ENCODE measurements around the gene NR3C2.

Gene NR3C2

GRCh38 chr4:148161601-148162000 is 280.6 kb downstream of the NR3C2 start:
- H3K4me3 ChIP-seq (replicated peaks in 1 of 2; ENCODE audit: low read depth in 2 of 2, low read length in 2 of 2): no peak overlapping the region
- TF ChIP-seq CTCF (IDR thresholded peaks at IDR 0.05; ENCODE audit: low read depth, low read length): no peak
- no peak for DNase-seq (ENCODE audit: low read depth in 2 of 2)

GRCh38 chr4:148159793-148160192 is 282.4 kb downstream of the NR3C2 start:
- TF ChIP-seq CTCF (IDR thresholded peaks at IDR 0.05; ENCODE audit: low read depth, low read length): no peak
- no peak for DNase-seq (ENCODE audit: low read depth in 2 of 2)
- no peak overlapping the region for H3K4me3 ChIP-seq (replicated peaks in 1 of 2; ENCODE audit: low read depth in 2 of 2, low read length in 2 of 2)

- no peak for DNase-seq (ENCODE audit: low read depth in 2 of 2)
- H3K4me3 ChIP-seq (replicated peaks in 1 of 2; ENCODE audit: low read depth in 2 of 2, low read length in 2 of 2): no peak overlapping the region
- TF ChIP-seq CTCF (IDR thresholded peaks at IDR 0.05; ENCODE audit: low read depth, low read length): no peak
These were observed 287.4 kb downstream of the NR3C2 start for GRCh38 chr4:148154769-148155168.

GRCh38 chr4:148152868-148153625 is 289.2 kb downstream of the NR3C2 start:
- TF ChIP-seq CTCF (IDR thresholded peaks at IDR 0.05; ENCODE audit: low read depth, low read length): no peak

GRCh38 chr4:148151806-148152205 is 290.4 kb downstream of the NR3C2 start:
- no peak for TF ChIP-seq CTCF (IDR thresholded peaks at IDR 0.05; ENCODE audit: low read depth, low read length)
- DNase-seq (ENCODE audit: low read depth in 2 of 2): no peak
- H3K4me3 ChIP-seq (replicated peaks in 1 of 2; ENCODE audit: low read depth in 2 of 2, low read length in 2 of 2): no peak overlapping the region

More at GRCh38 chr4:148152868-148153625, 289.2 kb downstream of the NR3C2 start:
- H3K4me3 ChIP-seq (replicated peaks in 1 of 2; ENCODE audit: low read depth in 2 of 2, low read length in 2 of 2): no peak overlapping the region
- peak in 1 of 2 donors; percentile 3 for DNase-seq (ENCODE audit: low read depth in 2 of 2)

GRCh38 chr4:148145475-148145874 is 296.7 kb downstream of the NR3C2 start:
- no peak for DNase-seq (ENCODE audit: low read depth in 2 of 2)
- TF ChIP-seq CTCF (IDR thresholded peaks at IDR 0.05; ENCODE audit: low read depth, low read length): no peak
- H3K4me3 ChIP-seq (replicated peaks in 1 of 2; ENCODE audit: low read depth in 2 of 2, low read length in 2 of 2): no peak overlapping the region

- no peak overlapping the region for H3K4me3 ChIP-seq (replicated peaks in 1 of 2; ENCODE audit: low read depth in 2 of 2, low read length in 2 of 2)
- TF ChIP-seq CTCF (IDR thresholded peaks at IDR 0.05; ENCODE audit: low read depth, low read length): no peak
- DNase-seq (ENCODE audit: low read depth in 2 of 2): no peak
These were observed 299.0 kb downstream of the NR3C2 start for GRCh38 chr4:148143174-148143573.
